Measurements from ENCODE around the gene LCE1F.

The LCE1F gene, protein sequence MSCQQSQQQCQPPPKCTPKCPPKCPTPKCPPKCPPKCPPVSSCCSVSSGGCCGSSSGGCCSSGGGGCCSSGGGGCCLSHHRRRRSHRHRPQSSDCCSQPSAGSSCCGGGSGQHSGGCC

DNA sequence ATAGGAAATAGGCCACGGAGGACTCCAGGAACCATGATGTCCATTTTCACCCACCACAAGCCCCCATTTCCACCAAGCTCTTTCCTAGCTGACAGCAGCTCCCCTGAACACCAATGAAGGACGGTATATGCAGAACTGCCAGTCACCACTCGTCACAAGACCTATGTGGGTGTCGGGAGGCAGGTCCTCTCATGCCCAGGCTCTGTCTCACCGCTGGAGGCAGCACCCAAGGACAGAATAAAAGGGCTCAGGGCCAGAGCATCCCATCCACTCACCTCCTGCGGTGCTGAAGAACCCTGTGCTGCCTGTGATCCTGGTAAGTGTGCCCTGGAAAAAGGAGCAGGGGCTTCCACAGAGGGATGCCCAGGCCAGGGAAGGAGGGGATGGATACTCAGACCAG is at the start of gene LCE1F:
Gene LCE1F, plus strand, starts transcription at position 266 of the 400 bp plus-strand sequence. CDS start 1,232 bp downstream, outside the sequence.
- DNase-seq: no peak

DNA sequence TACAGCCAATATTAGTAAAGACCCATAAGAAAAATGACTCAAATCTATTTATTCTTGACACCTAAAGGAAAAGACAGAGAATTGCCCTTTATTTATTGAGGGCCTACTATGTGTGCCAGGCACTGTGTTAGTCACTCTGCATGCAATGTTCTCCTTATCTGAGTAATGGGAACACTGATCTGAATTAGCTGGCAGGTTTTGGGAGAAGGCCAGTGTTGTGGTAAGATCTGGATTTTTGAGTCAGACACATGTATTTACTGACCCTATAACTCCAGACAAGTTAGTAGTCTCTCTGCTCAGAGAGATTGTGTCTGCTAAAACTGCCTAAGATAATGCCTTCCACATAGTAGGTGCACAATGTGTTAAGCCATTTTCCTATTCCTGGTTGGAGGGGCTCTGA is 49.7 kb upstream of the LCE1F start:
- DNase-seq: no peak

DNA sequence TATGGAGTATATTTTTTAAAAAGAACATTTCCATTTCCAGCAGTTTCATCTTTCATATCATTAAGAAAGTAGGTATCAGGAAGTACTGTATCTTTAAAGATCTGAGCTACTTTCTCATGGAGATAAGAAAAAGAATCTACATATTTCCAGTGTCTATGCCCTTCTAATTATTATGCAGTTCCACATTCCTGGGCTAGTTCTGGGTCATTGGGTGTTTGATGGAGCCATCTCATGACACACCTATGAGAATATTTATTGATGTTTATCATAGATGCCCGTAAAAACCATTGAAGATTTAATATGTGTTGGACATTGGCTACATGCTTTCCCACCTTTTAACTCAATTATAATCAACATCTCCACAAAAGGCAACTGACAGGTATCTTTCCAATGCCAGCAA is 46.0 kb upstream of the LCE1F start:
- DNase-seq: no peak

DNA sequence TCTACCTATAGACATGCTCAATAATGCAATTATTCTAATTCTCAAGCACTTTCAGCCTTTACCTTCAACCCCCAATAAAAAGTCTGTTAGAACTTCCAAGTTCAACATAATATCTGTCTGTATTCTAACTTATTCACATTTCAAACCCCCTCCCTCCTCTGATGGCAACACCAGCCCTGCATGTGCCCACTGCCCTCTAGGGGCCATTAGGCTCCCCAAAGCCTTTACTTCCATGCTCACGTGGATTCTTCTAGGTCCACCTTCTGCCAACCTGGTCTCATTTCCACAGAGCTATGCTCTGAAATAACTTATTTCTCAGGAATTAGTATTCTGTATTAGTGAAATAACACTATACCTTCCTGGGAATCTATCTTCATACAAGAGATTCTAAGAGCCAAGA is 39.3 kb upstream of the LCE1F start:
- DNase-seq: no peak

DNA sequence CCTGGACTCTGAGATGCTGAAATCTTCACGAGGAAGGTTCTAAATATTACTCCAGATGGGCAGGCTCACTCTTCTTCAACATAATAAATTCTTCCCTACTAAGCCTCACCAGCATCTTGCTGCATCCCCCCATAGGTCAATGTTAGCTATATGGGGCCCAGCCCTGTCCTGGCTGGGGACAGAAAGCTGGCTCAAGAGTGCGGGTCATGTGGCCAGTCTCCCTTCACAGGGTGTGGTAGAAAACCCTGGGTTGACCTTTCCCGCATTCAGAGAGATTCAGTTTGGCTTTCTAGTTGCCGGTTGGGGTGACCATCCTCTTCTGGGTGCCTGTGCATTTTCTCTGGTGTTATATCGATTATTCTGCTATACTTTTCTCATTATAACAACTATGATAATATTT is 36.9 kb upstream of the LCE1F start:
- no peak for DNase-seq

DNA sequence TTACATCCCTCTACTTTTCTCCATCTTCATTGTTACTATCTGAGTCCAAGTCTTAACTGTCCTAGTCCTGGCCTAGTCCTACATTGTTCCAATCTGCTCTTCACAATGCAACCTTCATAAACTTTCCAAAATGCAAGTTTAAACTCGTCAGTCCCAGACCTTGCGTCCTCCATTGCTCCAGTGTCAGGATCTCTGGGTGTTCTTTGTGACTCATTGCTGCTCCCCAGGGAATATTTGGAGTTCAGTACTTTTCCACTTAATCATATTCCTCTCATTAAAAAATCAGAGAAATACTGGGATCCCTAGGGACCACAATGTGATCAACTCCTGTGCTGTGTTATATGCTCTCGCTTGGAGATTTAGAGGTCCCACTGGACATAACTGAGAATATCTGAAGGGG is 35.1 kb upstream of the LCE1F start:
- DNase-seq: no peak

DNA sequence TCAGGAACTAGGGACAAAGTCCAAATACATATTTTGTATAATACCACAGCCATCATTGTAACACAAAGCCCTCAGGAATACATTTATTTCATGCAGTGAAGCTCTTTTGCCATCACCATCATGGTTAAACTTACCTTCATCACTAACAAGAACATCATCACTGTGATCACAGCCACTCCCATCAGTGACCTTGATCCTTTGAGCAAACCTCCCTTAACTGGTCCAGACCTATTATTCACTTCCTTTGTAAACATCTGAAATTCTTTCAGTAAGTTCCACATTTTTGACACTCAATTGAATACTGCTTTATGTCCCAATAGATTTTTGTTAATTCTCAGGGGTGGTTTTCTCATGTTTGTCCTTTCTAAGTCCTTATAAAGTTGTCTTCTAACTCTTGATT is 33.3 kb upstream of the LCE1F start:
- DNase-seq: no peak

DNA sequence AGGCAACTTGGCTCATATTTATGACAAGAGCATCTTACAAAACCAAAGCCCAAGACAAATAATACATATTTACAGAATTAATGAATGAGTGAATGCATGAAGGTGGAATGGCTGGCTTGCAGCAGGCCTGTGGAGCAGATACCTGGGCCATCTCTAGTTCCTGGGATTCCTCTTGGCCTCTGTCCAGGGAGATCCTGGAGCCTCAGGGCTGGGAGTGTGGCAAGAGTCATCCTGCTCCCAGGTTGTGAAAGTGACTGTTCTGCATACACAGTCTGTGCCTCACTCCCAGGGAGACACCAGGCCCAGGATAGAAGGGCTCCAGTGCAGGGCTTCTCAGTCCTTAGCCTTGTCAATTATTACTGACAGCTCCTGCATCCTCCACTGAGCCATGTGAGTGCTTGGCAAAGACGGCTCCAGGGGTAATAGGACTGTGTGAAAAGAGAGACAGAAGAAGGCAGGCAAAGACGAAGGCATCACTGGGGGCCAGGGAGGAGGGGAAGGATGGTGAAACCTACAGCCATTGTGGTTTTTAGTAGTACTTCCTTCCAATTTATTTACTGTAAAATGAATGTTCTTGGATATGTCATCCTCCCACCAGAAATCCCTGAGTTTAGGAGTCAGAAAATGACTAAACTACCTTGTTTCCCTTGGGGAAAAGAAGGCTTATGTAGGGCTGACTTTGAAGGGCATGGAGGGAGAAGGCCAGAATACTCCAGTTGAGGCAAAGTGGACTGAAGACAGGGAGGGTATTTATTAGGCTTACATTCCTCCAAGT is 31.4 kb upstream of the LCE1F start:
- DNase-seq: no peak

DNA sequence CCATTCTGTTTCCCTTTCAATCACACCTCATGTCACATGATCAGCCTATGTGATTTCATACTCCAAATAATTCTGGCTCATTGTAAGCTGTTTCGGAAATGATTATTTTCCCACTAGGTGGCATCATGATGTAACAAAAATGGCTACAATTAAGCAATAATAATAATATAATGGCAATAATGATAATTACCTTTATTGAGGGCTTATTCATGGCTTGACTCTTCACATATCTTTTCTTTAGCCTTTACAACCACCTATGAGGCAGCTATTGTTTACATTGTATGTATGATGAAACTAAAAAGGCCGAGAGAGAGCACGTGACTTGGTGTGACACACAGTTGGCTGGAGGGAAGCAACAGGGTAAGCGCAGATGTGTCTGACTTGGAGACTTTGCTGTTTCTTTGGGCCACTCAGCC is 29.6 kb upstream of the LCE1F start:
- DNase-seq: no peak

DNA sequence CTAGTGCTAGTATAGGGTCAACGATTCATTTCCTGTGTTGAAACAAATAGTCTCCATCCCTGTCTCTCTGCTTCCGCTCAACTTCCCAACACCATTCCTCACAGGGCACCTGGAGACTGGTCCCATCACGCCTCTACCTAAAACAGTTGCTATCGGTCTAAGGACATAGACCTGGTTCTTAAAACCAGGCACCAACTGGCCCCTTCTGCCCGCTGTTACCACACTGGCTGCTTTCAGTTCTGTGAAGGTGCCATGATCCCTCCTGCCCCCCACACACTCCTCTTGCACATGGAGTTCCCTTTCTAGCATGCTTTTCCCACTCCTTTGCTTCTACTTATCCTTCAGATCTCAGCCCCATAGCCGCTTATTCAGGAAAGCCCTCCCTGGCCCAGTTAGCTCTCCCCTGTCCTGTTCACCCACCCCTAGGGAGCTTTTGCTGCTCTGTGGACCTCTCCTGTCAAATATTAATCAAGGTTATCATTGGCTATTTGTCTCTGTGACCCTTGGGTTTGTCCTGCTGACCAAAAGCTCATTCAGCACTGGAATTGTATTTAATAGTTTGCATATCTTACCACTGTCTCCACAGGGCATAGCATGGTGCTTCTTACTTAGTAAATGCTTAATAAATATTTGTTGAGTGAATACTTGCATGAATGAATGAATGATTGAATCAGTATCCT is 29.0 kb upstream of the LCE1F start:
- no peak for DNase-seq

DNA sequence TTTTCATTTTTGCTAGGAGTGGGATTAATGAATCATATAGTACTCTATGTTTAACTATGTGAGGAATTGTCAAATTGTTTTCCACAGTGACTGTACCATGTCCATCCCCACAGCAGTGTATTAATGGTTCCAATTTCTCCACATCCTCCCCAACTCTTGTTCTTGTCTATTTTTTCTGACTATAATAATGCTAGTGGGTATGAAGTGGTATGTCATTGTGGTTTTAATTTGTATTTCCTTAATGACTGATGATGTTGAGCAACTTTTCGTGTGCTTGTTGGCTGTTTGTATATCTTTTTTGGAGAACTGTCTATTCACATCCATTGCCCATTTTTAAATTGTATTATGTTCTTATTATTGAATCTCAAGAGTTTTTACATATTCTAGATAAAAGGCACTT is 27.1 kb upstream of the LCE1F start:
- no peak for DNase-seq

DNA sequence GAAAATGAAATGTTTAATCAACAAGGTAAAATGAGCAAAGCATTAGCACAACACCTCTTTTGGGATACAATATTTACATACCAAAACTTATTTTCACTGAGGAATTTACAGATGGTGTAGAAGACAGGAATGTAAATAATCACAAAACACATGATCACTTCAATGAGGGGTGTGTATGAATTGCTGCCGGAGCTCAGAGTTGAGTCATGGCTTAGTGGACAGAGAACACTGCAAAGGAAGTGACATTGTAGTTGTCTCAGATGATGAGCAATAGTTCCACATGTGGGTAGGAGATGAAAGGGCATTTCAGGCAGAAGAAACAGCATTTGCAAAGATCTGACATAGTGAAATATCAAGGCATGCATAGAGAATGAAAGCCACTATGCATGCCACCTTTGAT is 22.7 kb upstream of the LCE1F start:
- no peak for DNase-seq

DNA sequence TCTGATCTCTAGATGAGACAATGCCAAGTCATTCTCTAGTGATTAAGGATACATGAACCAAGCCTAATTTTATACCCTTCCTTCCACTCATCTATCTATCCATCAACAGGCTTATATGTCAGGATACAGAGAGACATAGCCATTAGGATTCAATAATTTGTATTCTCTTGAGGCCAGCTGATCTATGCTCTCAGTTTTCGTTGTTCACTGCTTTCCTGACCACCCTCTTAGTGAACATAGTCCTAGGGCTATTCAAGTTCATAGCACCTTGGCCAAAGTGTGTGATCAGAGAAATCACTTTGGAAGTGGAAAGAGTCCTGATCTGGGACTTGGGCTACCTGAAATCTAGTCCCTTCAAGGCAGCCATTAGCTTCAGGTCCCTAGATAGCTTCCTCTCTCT is 21.4 kb upstream of the LCE1F start:
- no peak for DNase-seq

DNA sequence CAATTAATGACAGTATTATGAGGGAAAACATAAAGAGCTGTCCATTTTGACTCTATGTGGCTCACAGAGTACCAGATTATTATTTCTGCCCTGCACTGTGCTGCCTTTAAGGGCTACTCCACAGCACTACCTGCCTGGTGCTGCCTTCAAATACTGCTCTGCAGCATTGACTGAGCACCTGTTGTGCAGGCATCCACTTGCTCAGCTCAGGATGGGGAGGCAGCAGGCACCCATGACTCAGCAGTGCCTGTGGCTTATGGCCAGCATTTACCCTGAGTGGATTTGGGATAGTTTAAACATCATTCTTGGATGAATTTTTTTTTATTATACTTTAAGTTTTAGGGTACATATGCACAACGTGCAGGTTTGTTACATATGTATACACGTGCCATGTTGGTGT is 18.1 kb upstream of the LCE1F start:
- no peak for DNase-seq

DNA sequence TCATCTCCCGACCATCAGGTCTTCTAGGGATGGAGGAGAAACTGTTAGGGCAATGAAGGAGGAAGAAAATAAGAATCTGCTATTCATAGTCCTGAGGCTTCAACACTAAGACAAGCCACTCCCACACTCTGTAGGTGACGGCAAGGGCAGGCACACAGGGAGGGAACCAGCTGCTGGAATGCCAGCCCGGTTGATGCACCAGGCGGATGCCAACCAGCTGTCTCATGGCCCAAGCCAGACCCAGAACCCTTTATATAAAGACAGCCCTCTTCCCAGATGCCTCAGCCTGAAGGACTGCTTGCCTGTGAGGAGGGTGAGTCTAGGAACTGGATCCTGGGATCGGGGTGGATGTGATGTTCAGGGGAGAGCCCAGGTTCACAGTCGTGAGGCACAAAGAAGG is 17.2 kb upstream of the LCE1F start, which contains the start of gene KPRP:
Gene KPRP, plus strand, starts transcription at position 279 of the 400 bp plus-strand sequence. CDS start 1,564 bp downstream, outside the sequence.
- no peak for DNase-seq

DNA sequence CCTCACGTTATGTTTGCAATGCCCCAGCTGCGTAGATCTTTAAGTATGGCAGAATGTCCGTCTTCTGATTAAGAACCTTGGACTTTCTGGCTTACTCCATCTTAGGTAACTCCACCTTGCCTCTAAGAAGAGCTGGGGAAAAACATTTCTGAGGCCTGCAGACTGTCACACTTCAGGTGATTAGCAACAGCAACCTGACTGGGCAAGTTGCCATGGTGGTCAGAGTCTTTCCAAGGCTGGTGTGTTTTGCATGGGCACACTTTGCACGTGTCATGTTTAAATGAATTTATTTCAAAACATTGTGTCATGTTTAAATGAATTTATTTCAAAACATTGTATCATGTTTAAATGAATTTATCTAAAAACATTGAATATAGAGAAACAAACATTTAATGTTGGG is 16.3 kb upstream of the LCE1F start:
- DNase-seq: no peak

DNA sequence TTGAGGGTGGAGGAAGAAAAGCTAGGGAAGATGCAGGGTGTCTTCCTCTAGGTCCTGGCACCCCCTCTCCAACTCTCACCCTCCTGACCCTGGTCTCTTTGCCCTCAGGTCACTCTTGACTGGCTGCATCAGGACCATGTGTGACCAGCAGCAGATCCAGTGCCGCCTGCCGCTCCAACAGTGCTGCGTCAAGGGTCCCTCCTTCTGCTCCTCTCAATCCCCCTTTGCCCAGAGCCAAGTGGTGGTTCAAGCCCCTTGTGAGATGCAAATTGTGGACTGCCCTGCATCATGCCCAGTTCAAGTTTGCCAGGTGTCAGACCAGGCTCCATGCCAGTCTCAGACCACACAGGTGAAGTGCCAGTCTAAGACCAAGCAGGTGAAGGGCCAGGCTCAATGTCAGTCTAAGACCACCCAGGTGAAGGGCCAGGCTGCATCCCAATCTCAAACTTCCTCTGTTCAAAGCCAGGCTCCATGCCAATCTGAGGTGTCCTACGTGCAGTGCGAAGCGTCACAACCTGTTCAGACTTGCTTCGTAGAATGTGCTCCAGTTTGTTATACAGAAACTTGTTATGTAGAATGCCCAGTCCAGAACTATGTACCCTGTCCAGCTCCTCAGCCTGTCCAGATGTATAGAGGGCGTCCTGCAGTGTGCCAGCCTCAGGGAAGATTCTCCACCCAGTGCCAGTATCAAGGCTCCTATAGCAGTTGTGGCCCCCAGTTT is 15.3 kb upstream of the LCE1F start:
- no peak for DNase-seq

DNA sequence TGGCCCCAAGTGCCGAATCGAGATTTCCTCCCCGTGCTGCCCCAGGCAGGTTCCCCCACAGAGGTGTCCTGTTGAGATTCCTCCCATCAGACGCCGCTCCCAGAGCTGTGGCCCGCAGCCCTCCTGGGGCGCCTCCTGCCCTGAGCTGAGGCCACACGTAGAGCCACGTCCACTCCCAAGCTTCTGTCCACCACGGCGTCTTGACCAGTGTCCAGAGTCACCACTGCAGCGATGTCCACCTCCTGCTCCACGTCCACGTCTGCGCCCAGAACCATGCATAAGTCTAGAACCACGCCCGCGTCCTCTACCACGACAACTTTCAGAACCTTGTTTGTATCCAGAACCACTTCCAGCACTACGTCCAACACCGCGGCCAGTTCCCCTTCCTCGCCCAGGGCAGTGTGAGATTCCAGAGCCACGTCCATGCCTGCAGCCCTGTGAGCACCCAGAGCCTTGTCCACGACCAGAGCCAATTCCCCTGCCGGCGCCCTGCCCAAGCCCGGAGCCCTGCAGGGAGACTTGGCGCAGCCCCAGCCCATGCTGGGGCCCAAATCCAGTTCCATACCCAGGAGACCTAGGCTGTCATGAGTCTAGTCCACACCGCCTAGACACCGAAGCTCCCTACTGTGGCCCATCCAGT is 14.3 kb upstream of the LCE1F start:
- DNase-seq: no peak

DNA sequence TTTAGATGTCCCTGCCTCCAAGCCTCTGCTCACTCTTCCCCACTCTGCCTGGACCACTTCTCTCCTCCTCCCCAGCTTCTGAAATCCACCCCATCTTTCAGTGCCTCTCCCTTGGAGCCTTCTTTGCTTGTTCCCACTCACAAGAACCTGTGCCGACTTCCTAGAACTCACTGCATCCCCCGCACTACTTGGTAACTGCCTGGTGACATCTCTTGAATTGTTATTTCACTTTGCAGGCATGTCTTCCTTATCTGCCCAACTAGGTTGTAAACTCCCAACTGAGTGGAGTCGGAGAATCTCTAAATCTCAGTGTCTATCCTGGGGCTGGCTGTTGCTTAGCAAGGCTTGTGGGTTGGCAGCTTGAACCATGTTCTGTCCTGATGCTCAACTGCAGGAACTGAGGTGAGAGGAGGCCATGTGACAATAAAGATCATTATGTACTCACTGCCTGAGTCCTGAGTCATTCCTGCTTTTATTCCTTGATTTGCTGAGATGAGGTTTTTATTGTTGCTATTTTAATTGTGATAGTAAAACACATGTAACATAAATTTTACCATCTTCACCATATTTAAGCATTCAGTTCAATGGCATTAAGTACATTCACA is 13.2 kb upstream of the LCE1F start:
- no peak for DNase-seq

DNA sequence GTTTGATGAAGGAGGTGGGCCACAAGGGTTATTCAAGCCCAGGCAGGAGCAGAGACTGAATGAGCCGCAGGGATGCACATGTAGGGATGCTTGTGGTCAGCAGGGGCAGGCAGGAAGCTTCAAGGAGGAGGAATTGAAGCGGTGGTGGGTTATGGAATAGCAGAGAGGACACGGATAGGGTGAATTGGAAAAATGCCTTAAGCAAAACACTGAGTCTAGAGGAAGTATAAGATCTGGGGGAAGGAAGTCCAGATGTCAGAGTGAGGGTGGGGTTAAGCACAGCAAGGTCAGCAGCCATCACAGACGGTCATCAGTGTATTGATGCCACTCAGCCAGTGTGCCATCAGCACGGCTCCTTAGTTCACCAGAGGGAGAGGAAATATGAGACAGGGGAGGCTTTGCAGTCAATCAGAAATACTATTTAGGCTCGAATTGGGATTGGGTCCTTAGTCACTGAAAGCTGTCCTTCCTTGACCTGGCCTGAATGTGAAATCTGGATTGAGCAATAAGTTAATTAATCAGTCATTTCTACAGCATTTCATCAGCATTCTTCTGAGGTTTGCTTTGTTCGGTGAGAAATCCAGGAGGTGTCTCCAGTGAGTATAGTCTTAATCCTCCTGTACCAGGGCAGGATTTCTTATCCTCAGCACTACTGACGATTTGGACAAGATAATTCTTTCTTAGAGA is 6.0 kb upstream of the LCE1F start:
- no peak for DNase-seq

DNA sequence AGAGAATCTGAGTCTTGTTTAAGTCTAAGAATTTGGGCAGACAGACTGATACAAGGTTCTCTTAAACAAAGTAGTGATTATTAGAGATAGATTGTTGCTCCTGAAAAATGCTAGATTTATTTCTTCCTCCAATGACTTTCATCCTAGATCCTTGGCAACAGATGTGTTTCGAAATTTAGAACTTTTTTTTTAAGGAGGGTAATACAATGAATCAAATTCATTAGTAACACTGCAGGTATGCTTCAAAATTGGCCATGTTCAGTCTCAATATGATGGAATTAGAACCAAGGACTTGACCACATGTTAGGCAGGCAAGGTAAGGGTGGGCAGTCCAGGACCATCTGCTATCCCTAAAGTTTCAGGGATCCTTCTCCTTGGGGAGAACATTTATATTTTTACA is 4.5 kb upstream of the LCE1F start:
- DNase-seq: no peak

DNA sequence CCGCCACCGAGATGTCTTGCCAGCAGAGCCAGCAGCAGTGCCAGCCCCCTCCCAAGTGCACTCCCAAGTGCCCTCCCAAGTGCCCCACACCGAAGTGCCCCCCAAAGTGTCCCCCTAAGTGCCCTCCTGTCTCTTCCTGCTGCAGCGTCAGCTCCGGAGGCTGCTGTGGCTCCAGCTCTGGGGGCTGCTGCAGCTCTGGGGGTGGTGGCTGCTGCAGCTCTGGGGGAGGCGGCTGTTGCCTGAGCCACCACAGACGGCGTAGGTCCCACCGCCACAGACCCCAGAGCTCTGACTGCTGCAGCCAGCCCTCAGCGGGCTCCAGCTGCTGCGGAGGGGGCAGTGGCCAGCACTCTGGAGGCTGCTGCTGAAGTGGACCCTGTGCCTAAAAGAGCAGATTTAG is 1.4 kb downstream of the LCE1F start:
- no peak for DNase-seq

Measured in NCI-H1436 (cell line).